Endothelial cell of umbilical vein (primary cell): ENCODE data around the gene CREBZF. TPM values are rescaled to one million over a fixed set of nuclear protein-coding genes. Genes with fewer than 3 reads are reported as not detected.

ENCODE experiments used
- BruUV-seq: library from RNA; stranded (reverse); fragments of 400-500 nt; replicated peaks from 2 replicates; lab custom pipeline; 2021; lab: Mats Ljungman, UMichigan
- CTCF ChIA-PET: fragments of 300-600, 350-600 bp; sonication (Branson Sonifier 250); formaldehyde crosslinking; loops from one replicate; lab custom pipeline; 2021; ENCODE audit warnings: antibody characterized with exemption, inconsistent platforms; lab: Charles Lee
- POLR2A ChIA-PET: fragments of 300-600, 350-600 bp; sonication (Branson Sonifier 250); formaldehyde crosslinking; loops from one replicate; lab custom pipeline; 2021; ENCODE audit warnings: antibody characterized with exemption, inconsistent platforms; lab: Charles Lee
- DNase-seq: peaks from one replicate; pipeline ENCODE4 v3.0.0-alpha.2; 2011; ENCODE audit warnings: low read depth, low spot score
- FAIRE-seq: peaks from 2 replicates; lab custom pipeline; 2011; peaks lifted over from hg19 to GRCh38; lab: Jason Lieb, UNC
- H2AFZ ChIP-seq: 2 replicates; pipeline ENCODE4 v1.6.0; 2012; ENCODE audit warnings: low read depth, low read length, control low read depth, inconsistent platforms
- H3K27ac ChIP-seq: 2 replicates; pipeline ENCODE4 v1.5.1; 2011; ENCODE audit warnings: low read depth, mild to moderate bottlenecking, control low read depth, low read length, moderate library complexity; ENCODE audit not compliant: insufficient read depth
- H3K27me3 ChIP-seq, 2 experiments: 2 replicates each; pipeline versions ENCODE4 v1.6.0 to v1.6.1; 2011; ENCODE audit warnings: low read length in 2 of 2, mixed read lengths in 1 of 2; ENCODE audit not compliant: control insufficient read depth in 2 of 2, insufficient read depth in 2 of 2
- H3K36me3 ChIP-seq, 2 experiments: 2 replicates in 1 of 2; 3 replicates in 1 of 2; pipeline ENCODE4 v1.5.1; 2011; ENCODE audit warnings: low read length in 2 of 2, mild to moderate bottlenecking in 1 of 2, moderate library complexity in 1 of 2; ENCODE audit not compliant: control insufficient read depth in 2 of 2, insufficient read depth in 2 of 2; ENCODE audit errors: extremely low read depth in 1 of 2
- H3K4me1 ChIP-seq: 3 replicates; pipeline ENCODE4 v1.5.1; 2011; ENCODE audit warnings: mild to moderate bottlenecking, low read length; ENCODE audit not compliant: control insufficient read depth, insufficient read depth; ENCODE audit errors: extremely low read depth
- H3K4me2 ChIP-seq: 2 replicates; pipeline ENCODE4 v1.6.1; 2011; ENCODE audit warnings: low read length, control low read depth, mixed read lengths; ENCODE audit not compliant: insufficient read depth
- H3K4me3 ChIP-seq, 3 experiments: fragments of 200-600 bp in 1 of 3; sonication (generic), shearing (Covaris generic) in 1 of 3; replicated peaks in 1 of 3; 2 replicates each; pipeline ENCODE4 v1.5.1; 2011 to 2016; ENCODE audit warnings: control low read depth in 3 of 3, low read length in 3 of 3, mild to moderate bottlenecking in 2 of 3, inconsistent platforms in 1 of 3, low read depth in 1 of 3, moderate library complexity in 1 of 3; ENCODE audit not compliant: insufficient read depth in 1 of 3
- H3K79me2 ChIP-seq: 2 replicates; pipeline ENCODE4 v1.6.0; 2012; ENCODE audit warnings: low read length, inconsistent platforms; ENCODE audit not compliant: control insufficient read depth, insufficient read depth
- H3K9ac ChIP-seq: replicated peaks from 2 replicates; pipeline ENCODE3; 2011; ENCODE audit warnings: low read length, control low read depth; ENCODE audit not compliant: insufficient read depth; ENCODE audit errors: extremely low read depth
- H3K9me1 ChIP-seq: replicated peaks from 3 replicates; pipeline ENCODE4 v1.6.0; 2011; ENCODE audit warnings: mild to moderate bottlenecking, low read length; ENCODE audit not compliant: control insufficient read depth, insufficient read depth; ENCODE audit errors: extremely low read depth
- H3K9me3 ChIP-seq: replicated peaks from 2 replicates; pipeline ENCODE4 v1.5.1; 2012; ENCODE audit warnings: low read length, inconsistent platforms; ENCODE audit not compliant: control insufficient read depth, insufficient read depth
- H4K20me1 ChIP-seq: replicated peaks from 2 replicates; pipeline ENCODE3; 2011; ENCODE audit warnings: mild to moderate bottlenecking, low read length; ENCODE audit not compliant: control insufficient read depth, insufficient read depth; ENCODE audit errors: extremely low read depth
- CTCF ChIP-seq, 2 donors: IDR thresholded peaks; 1 replicate in 1 of 2; 2 replicates in 1 of 2; pipeline ENCODE4 v1.5.1; 2011; ENCODE audit warnings: low read length in 2 of 2, mild to moderate bottlenecking in 2 of 2, moderate library complexity in 2 of 2, control low read depth in 1 of 2, inconsistent platforms in 1 of 2, low read depth in 1 of 2; ENCODE audit not compliant: insufficient read depth in 1 of 2; ENCODE audit errors: extremely low read depth in 1 of 2
- EZH2 ChIP-seq: IDR thresholded peaks from 2 replicates; pipeline ENCODE4 v1.6.1; 2012; ENCODE audit warnings: borderline replicate concordance, low read depth, mild to moderate bottlenecking, moderate library complexity, low read length, inconsistent platforms; ENCODE audit not compliant: severe bottlenecking
- FOS ChIP-seq: IDR thresholded peaks from 2 replicates; pipeline ENCODE4 v1.6.1; 2011; ENCODE audit warnings: mild to moderate bottlenecking, low read length, moderate library complexity, borderline replicate concordance; ENCODE audit not compliant: insufficient read depth
- GATA2 ChIP-seq: IDR thresholded peaks from 2 replicates; pipeline ENCODE4 v1.7.0; 2011; ENCODE audit warnings: low read depth, mild to moderate bottlenecking, moderate library complexity, mixed read lengths, low read length; ENCODE audit not compliant: insufficient read length, insufficient read depth
- JUN ChIP-seq: IDR thresholded peaks from 2 replicates; pipeline ENCODE4 v1.6.1; 2011; ENCODE audit warnings: borderline replicate concordance, low read depth; ENCODE audit not compliant: insufficient read length, insufficient read depth
- MAX ChIP-seq: IDR thresholded peaks from 2 replicates; pipeline ENCODE4 v1.6.1; 2011; ENCODE audit not compliant: insufficient read depth, insufficient read length
- MYC ChIP-seq: IDR thresholded peaks from one replicate; pipeline ENCODE4 v1.6.1; 2011; ENCODE audit warnings: mild to moderate bottlenecking, low read depth, low read length
- POLR2A ChIP-seq: IDR thresholded peaks from 2 replicates; pipeline ENCODE4 v1.6.1; 2012; ENCODE audit warnings: low read depth, mild to moderate bottlenecking, control low read depth, low read length
- POLR2AphosphoS5 ChIP-seq: IDR thresholded peaks from 2 replicates; pipeline ENCODE4 v1.6.1; 2012; ENCODE audit warnings: low read depth, mild to moderate bottlenecking, control low read depth, low read length, moderate library complexity; ENCODE audit not compliant: insufficient read depth
- dilution Hi-C: fragments of 300-500 bp; cut with MboI; formaldehyde crosslinking; loops from one replicate; pipeline ENCODE4 v1.15.0; 2019; ENCODE audit warnings: low sequenced_read_pairs; ENCODE audit not compliant: extremely low pct_ligation_motif_present
- intact Hi-C: fragments of 100-400 bp; cut with micrococcal nuclease; formaldehyde crosslinking; loops from one replicate; pipeline ENCODE4 v1.10.0; 2022
- polyA plus RNA-seq, 4 experiments: library from polyadenylated mRNA; depleted of rRNA in 3 of 4; stranded (reverse) in 3 of 4; unstranded in 1 of 4; fragments of >200 nt; gene quantifications; 2 replicates each; pipeline versions ENCODE4 v1.2.1 to v1.2.3, GENCODE V29; 2011 to 2012; ENCODE audit warnings: missing spikeins in 1 of 4
- total RNA-seq: library from RNA; stranded (reverse); gene quantifications from 2 replicates; pipeline ENCODE4 v1.2.3, GENCODE V29; 2021

Gene CREBZF
- total and polyA plus RNA-seq, 2 donors (not counting 3 experiments of a cell fraction or from before 2014, with no cell fraction given) = 15.5 to 35.5 TPM

- intact Hi-C loops = no loop called here
- DNase-seq = no peak
- CTCF ChIA-PET = no interaction called here
- no TSS peak for BruUV-seq
- Histone ChIP-seq H3K36me3 (no peaks in the 10 kb centered on the region), H3K9me3 (no peaks in the 10 kb centered on the region), H4K20me1 (no peaks in the 10 kb centered on the region), H3K4me1 (peaks cover 4% of the 10 kb centered on the region), H3K9me1 (no peaks in the 10 kb centered on the region), H3K4me3 (no peak overlapping the region), H3K9ac (no peak overlapping the region), H3K27ac (no peak overlapping the region), H3K27me3 (peaks cover 11 to 34% of the 10 kb centered on the region in 2 experiments), H3K79me2 (peaks cover 3% of the 10 kb centered on the region), H3K4me2 (no peak overlapping the region), H2AFZ (no peak overlapping the region)
- FAIRE-seq = no peak
- TF ChIP-seq POLR2AphosphoS5 = no peak
- TF ChIP-seq CTCF (IDR thresholded peaks at IDR 0.05; ENCODE audit: extremely low read depth in 1 of 2, insufficient read depth in 1 of 2, low read depth in 1 of 2, low read length in 2 of 2) = no peak
- TF ChIP-seq POLR2A = no peak
- TF ChIP-seq GATA2 = no peak
- TF ChIP-seq MYC = no peak
- TF ChIP-seq FOS = no peak
- no peak for TF ChIP-seq MAX
- no peak for TF ChIP-seq JUN
- no peak for TF ChIP-seq EZH2
- dilution Hi-C loops = no loop called here
- POLR2A ChIA-PET = no interaction called here
These were observed 21.7 kb downstream of the CREBZF start for GRCh38 chr11:85643191-85643614.
